Stomach (tissue), 4 donors: Measurements from ENCODE around the gene GCC1.

ENCODE experiments used
- POLR2A ChIP-seq, 4 donors: fragments of 450-650 bp; IDR thresholded peaks; one replicate each; pipeline ENCODE4 v1.6.1; 2016; ENCODE audit warnings: antibody characterized with exemption in 4 of 4, control low read depth in 2 of 4, mild to moderate bottlenecking in 1 of 4, moderate library complexity in 1 of 4
- POLR2AphosphoS5 ChIP-seq, 3 donors: sonication (generic); formaldehyde crosslinking; IDR thresholded peaks; one replicate each; pipeline ENCODE4 v1.6.1; 2016; ENCODE audit warnings: antibody characterized with exemption in 3 of 3
- TF ChIP-seq, protein P1 (sequence below), 7 experiments: fragments of 450-650 bp in 4 of 7; fragments of 200-600 bp in 3 of 7; sonication (generic) in 3 of 7; IDR thresholded peaks; one replicate each; pipeline ENCODE4 v1.5.1; 2016 to 2019; ENCODE audit warnings: antibody characterized with exemption in 7 of 7, control low read depth in 2 of 7, mild to moderate bottlenecking in 1 of 7

DNA sequence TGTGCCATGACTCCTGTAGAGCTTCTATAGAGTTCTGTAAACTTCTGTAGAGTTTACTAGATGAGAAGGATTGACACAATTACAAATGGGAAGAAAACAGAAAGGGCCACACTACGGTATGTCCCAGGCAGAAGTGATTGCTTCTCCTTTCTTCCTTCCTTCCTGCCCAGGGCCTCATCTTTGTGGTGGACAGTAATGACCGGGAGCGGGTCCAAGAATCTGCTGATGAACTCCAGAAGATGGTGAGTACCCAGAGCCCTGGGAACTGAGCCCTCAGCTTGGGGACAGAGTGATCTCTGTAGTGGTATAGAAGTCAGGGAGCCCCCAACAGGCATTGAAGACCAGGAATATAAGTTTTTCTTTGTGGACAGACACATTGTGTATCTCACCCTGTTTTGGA, 4.5 kb upstream of the GCC1 start:
- TF ChIP-seq POLR2A (IDR thresholded peaks at IDR 0.05) = no peak
- TF ChIP-seq, protein P1, sequence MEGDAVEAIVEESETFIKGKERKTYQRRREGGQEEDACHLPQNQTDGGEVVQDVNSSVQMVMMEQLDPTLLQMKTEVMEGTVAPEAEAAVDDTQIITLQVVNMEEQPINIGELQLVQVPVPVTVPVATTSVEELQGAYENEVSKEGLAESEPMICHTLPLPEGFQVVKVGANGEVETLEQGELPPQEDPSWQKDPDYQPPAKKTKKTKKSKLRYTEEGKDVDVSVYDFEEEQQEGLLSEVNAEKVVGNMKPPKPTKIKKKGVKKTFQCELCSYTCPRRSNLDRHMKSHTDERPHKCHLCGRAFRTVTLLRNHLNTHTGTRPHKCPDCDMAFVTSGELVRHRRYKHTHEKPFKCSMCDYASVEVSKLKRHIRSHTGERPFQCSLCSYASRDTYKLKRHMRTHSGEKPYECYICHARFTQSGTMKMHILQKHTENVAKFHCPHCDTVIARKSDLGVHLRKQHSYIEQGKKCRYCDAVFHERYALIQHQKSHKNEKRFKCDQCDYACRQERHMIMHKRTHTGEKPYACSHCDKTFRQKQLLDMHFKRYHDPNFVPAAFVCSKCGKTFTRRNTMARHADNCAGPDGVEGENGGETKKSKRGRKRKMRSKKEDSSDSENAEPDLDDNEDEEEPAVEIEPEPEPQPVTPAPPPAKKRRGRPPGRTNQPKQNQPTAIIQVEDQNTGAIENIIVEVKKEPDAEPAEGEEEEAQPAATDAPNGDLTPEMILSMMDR (IDR thresholded peaks at IDR 0.05) = no peak
- TF ChIP-seq POLR2AphosphoS5 (IDR thresholded peaks at IDR 0.05) = no peak
